Stimulated activated CD4-positive, alpha-beta T cell treated with anti-CD3 and anti-CD28 coated beads, TNF-alpha, amount 100 ng/mL, for 48 hours (primary cell): Measurements from ENCODE around the gene RPRD2.

Experiments
- DNase-seq, 3 donors: peaks; one replicate each; pipeline ENCODE4 v3.0.0-alpha.2; 2020; ENCODE audit warnings: low read depth in 3 of 3

Gene RPRD2

DNA sequence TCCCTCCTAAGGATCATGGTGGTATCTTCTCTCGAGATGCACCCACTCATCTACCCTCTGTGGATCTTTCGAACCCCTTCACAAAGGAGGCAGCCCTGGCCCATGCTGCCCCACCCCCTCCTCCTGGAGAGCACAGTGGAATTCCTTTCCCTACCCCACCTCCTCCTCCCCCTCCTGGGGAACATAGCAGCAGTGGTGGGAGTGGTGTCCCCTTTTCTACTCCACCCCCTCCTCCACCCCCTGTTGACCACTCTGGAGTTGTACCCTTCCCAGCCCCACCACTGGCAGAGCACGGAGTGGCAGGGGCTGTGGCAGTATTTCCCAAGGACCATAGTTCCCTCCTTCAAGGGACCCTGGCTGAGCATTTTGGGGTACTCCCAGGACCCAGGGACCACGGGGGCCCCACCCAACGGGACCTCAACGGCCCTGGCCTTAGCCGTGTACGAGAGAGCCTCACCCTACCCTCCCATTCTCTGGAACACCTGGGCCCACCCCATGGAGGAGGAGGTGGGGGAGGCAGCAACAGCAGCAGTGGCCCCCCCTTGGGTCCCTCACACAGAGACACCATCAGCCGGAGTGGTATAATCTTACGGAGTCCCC lies 108.8 kb downstream of the RPRD2 start:
- DNase-seq = no peak

GRCh38 chr1:150473659-150474058 lies 109.7 kb downstream of the RPRD2 start:
- DNase-seq = no peak

GRCh38 chr1:150474869-150475268 lies 110.9 kb downstream of the RPRD2 start:
- DNase-seq = no peak

- no peak for DNase-seq
These were observed 112.8 kb downstream of the RPRD2 start for GRCh38 chr1:150476754-150477153.

- no peak for DNase-seq
These were observed 113.4 kb downstream of the RPRD2 start for GRCh38 chr1:150477320-150477719.

DNA sequence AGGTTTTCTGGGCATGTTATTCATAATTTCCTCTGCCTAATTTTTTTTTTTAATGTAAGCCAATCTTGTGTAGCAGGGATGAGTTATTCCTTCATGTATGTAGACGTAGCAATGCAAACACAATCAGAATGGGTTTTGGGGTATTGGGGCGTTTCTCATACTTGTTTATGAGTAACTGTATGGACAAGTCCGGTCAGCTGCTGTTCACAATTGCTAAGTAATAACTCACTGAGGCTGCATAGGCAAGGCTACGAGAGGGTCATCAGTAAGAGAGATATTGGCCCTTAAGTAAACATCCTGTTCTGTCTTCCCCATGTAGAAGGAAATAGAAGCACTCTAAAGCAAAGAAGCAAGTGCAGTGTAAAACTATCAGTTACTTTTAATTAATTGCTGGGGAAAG lies 113.8 kb downstream of the RPRD2 start:
- DNase-seq = no peak

DNA sequence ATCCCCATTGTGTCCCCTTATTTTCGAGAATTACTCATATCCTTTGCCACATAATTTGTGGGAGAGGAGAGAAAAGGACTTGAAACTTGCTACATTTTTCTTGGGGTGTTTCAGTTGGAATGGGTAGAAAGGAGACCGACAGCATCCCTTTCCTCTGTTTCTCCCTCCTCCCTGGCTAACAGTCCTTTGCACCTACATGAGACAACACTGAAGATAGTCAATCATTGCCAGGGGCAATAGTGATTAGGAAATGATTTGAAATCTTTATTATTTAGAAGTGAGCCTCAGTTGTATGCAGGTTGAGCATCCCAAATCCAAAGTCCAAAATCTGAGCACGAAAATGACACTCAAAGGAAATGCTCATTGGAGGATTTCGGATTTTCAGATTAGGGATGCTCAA lies 115.4 kb downstream of the RPRD2 start:
- no peak for DNase-seq

DNA sequence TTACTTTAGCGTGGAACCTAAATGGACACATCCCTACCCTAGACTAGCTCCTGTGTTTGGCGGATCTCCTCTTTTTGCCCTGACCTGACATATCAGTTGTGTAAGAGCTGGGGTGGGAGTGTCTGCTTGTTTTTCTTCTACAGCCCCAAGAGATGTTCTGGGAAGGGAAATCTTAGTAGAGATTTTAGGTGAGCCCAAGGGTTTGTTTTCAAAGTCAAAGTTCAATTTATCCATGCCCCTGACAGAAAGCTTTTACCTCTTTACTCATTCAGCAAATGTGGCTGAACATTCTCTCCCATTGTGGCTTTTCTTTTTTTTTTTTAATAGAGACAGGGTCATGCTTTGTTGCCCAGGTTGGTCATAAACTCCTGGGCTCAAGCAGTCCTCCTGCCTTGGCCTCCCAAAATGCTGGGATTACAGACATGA lies 116.0 kb downstream of the RPRD2 start:
- DNase-seq = no peak

GRCh38 chr1:150484431-150484830 lies 120.5 kb downstream of the RPRD2 start:
- DNase-seq = no peak

- DNase-seq = no peak
These were observed 120.9 kb downstream of the RPRD2 start for GRCh38 chr1:150484861-150485260.

- peak; percentile 92 to 93 (median 93) for DNase-seq
These were observed 123.2 kb downstream of the RPRD2 start, which contains the start of gene TARS2 for GRCh38 chr1:150486966-150487762. Gene TARS2, plus strand, starts transcription at chr1:150487419. Its CDS starts 32 bp downstream, at chr1:150487451.

DNA sequence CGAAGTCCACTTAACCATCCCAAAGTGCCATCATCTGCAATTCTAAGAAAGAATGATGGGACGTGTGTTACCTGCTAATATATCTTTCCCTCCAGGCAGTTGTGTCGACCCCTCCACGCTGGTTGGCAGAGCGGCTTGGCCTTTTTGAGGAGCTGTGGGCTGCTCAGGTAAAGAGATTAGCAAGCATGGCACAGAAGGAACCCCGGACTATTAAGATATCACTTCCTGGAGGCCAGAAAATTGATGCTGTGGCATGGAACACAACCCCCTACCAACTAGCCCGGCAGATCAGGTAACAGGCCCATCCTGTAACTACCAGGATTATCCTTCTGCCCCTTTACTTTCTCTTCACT lies 123.8 kb downstream of the RPRD2 start:
- DNase-seq = no peak

DNA sequence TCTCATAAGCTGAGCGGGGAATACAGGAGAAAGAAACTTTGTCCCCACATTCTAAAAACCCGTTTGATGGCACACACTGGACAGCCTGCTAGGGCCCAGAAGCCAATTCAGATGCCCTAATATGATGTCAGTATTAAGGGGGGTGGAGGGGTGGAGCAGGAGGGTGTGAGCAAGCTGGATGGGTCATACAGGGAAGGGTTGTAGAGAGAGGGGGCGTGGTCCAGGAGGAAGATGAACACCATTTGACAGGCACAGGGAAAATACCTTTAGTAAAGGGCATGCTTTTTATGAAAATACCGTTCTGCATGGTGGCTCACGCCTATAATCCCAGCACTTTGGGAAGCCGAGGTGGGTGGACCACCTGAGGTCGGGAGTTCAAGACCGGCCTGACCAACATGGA lies 129.2 kb downstream of the RPRD2 start:
- DNase-seq = no peak

DNA sequence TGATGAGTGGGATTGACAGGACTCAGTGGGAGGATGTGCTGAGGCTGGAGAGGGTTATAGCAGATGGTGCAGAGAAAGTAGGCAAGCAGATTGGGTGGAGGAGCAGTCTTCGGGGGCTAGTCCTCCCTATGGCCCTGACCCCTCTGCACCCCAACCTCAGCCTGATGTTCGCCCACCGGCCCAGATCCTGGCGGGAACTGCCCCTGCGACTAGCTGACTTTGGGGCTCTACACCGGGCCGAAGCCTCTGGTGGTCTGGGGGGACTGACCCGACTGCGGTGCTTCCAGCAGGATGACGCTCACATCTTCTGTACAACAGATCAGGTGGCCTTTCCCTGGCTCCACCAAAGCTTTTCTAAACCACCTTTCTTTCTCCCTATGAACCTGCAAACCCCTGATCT lies 134.4 kb downstream of the RPRD2 start:
- DNase-seq = no peak

- no peak for DNase-seq
These were observed 141.5 kb downstream of the RPRD2 start for GRCh38 chr1:150505431-150505830.

DNA sequence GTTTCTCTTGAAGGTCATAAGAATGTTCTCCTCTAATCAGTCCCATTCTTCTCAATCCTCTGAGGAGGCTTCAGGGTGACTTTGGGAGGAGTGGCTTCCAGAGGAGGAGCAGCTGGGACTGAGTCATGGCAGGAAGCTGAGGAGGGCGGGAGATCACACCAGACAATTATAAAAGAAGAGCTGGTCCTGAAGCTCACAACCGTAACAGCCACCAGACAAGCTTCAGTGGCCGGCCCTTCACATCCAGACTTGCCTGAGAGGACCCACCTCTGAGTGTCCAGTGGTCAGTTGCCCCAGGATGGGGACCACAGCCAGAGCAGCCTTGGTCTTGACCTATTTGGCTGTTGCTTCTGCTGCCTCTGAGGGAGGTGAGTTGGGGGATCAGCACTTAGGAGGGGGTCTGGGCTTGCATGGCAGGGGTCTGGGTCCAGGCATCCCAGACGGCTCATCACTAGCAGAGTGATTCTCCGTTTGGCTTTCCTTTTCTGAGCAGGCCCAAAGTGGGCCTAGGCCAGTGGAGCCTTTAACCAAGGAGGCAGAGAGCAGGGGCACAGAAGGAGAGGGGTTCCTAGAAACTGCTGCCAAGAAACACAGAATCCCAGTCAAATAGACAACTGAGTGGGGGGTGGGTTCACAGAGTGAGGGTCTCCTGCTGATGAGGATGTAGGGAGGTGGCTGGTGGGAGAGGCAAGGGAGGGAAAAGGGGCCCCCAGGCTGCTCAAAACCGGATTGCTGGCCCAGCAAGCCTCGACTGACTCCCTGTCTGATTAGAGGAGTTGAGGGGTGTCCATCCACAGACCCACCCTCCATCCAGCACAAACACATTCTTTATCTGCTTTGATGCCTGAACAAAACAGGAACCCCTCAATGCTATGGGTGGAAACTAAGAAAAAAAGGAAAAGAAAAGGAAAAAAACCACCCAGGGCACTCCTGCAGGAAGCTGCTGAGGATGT lies 144.2 kb downstream of the RPRD2 start, which contains the start of gene ECM1:
ECM1 (plus strand) TSS at position 198 of the 953 bp plus-strand sequence; CDS start at position 299, 101 bp downstream.
- DNase-seq = no peak

- no peak for DNase-seq
These were observed 145.0 kb downstream of the RPRD2 start for GRCh38 chr1:150508982-150509381.

DNA sequence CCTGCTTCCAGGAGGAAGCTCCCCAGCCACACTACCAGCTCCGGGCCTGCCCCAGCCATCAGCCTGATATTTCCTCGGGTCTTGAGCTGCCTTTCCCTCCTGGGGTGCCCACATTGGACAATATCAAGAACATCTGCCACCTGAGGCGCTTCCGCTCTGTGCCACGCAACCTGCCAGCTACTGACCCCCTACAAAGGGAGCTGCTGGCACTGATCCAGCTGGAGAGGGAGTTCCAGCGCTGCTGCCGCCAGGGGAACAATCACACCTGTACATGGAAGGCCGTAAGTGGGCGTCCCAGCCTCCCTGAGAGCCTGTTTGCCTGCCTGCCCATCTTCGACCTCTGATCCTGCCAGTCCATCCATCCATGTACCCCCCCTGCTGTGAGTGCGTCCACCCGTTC lies 147.6 kb downstream of the RPRD2 start:
- DNase-seq = no peak

GRCh38 chr1:150511985-150512660 lies 148.2 kb downstream of the RPRD2 start:
- no peak for DNase-seq

DNA sequence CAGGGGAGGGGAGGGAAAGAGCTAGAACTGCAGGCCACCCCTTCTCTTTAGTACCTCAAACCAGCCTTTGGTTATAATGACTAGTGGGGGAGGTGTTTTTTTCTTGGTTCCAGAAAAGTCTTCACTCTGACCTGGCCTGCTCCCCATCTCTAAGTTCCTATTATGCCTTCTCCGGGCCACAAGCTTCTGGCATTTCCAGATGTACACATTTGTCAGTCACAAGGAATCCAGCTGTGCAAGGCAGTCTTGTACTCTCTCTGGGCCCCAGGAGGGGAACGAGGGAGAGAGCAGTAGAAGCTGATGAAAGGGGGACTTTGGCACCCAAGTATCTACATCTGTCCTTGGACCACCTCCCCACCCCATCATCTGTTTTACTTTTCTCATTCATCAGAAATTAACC lies 148.9 kb downstream of the RPRD2 start:
- DNase-seq = no peak

- no peak for DNase-seq
These were observed 149.4 kb downstream of the RPRD2 start for GRCh38 chr1:150513351-150513791.

GRCh38 chr1:150514260-150514659 lies 150.3 kb downstream of the RPRD2 start:
- DNase-seq = no peak
